GM21619 (cell line): ENCODE measurements around the gene WDHD1.
"Not testable (repeated sequence)": the region's sequence is repeated elsewhere in the genome, so short reads cannot be mapped to it uniquely, and the experiment has no call there.

Experiments used
- ATAC-seq: cut with Tn5 transposase; IDR thresholded peaks from one replicate; pipeline ENCODE4 v1.9.1; 2021; ENCODE audit not compliant: unreplicated experiment

The WDHD1 gene

GRCh38 chr14:55026793-55027561, at the start of gene WDHD1, which contains the start of gene SOCS4:
WDHD1 (minus strand) TSS chr14:55027099; CDS start chr14:55026787, 312 bp downstream.
SOCS4 (plus strand) TSS chr14:55027236; CDS start chr14:55043042, 15,806 bp downstream.
- peak; percentile 93 for ATAC-seq

- no peak for ATAC-seq
These were observed 48.8 kb upstream of the WDHD1 start for GRCh38 chr14:55075628-55076175.

GRCh38 chr14:55074662-55075061, 47.8 kb upstream of the WDHD1 start:
- ATAC-seq: peak; percentile 42

- no peak for ATAC-seq
These were observed 47.0 kb upstream of the WDHD1 start for GRCh38 chr14:55073856-55074255.

- ATAC-seq: peak; percentile 43
These were observed 45.2 kb upstream of the WDHD1 start for GRCh38 chr14:55071870-55072640.

DNA sequence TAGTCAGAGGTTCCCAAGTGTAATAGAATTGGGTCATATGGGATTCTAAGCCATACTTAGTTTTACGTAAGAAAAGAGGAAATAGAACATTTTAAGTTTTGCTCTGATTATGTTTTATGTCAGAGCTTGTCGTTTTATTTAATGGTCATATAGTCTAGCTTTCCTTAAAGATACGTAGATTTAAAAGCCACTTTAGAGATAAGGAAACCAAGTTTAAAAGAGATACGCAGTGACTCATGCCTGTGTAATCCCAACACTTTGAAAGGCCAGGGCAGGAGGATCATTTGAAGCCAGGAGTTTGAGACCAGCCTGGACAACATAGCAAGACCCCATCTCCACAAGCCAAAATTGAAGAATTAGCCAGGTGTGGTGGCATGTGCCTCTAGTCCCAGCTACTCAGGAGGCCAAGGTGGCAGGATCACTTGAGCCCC, 44.1 kb upstream of the WDHD1 start:
- no peak for ATAC-seq

GRCh38 chr14:55066223-55066622, 39.3 kb upstream of the WDHD1 start:
- no peak for ATAC-seq

DNA sequence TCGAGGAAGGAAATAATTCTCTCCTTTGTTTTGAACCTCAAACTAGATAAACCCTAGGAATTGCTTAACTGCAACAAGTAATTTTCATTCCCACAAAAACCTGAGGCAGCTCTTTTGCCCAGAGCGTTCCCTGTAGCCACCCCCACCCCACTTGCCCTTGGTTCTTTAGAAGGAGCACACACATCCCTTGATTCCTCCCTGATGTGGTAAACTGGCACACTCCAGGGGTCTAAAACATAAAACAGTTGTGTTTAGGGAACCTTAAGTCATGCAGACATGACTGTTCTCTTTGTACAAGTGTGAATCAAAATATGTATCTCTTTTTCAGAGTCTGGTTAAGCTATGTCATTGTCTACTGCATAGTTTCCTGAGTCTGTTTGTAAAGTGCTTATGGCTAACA, 38.5 kb upstream of the WDHD1 start:
- ATAC-seq: no peak

DNA sequence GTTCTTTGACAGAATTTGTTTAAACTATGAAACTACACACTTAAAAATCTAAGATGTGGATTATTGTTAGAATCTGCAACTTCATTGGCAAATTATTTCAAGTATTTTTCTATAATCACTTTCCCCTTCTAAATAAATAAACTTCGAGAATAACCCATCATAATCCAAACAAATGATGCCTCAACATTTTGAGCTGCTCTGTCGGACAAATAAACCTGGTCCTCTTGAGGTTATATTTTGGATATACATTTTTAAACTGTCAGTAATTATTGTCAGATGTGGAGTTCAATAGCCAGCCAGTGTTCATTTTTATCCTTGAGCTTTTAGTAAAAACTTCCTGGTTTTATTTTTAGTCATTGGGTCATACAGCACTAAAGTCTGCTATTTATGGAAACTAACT, 38.0 kb upstream of the WDHD1 start:
- ATAC-seq: not testable (repeated sequence)

- ATAC-seq: no peak
These were observed 35.8 kb upstream of the WDHD1 start for GRCh38 chr14:55062517-55063351.

DNA sequence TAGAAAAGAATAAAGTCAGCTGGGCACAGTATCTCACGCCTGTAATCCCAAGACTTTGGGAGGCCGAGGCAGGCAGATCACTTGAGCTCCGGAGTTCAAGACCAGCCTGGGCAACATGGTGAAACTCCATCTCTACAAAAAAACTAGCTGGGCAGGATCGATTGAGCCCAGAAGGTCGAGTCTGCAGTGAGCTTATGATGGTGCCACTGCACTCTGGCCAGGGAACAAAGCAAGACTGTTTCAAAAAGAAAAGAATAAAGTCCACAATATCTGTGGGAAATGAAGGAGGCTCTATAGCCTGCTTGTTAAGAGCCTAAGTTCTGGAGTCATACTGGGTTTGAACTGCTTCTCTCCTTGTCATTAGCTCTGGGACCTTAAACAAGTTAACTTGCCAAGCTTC, 32.4 kb upstream of the WDHD1 start:
- ATAC-seq: no peak

GRCh38 chr14:55057919-55058318, 31.0 kb upstream of the WDHD1 start:
- ATAC-seq: no peak

DNA sequence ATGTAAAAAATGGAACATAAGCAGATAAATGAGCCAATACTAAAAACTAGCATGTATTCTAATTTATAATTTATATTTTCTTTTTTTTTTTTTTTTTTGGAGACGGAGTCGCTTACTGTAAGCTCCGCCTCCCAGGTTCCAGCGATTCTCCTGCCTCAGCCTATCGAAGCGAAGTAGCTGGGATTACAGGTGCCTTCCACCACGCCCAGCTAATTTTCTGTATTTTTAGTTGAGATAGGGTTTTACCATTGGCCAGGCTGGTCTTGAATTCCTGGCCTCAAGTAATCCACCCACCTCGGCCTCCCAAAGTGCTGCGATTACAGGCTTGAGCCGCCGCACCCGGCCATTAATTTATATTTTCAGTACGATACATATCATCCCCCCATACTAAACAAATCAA, 27.2 kb upstream of the WDHD1 start:
- ATAC-seq: no peak

DNA sequence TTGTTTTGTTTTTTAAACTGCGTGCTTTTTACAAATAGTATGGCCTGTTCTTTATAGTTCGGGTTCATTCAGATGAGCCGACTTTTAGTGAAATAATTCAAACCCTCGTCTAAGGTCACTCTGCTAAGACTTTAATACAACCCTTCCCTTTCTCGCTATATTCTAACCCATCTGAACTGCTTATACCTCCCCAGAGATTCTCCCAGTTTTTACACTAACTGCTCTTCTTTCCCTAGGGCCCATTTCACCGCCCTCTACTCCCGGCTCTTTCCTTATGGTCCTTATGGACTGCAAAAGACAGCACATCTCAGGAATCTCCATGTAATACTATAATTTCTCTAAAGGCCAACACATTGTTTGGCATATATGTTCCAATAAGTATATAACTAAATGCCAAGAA, 26.6 kb upstream of the WDHD1 start:
- no peak for ATAC-seq

GRCh38 chr14:55053018-55053417, 26.1 kb upstream of the WDHD1 start:
- no peak for ATAC-seq

DNA sequence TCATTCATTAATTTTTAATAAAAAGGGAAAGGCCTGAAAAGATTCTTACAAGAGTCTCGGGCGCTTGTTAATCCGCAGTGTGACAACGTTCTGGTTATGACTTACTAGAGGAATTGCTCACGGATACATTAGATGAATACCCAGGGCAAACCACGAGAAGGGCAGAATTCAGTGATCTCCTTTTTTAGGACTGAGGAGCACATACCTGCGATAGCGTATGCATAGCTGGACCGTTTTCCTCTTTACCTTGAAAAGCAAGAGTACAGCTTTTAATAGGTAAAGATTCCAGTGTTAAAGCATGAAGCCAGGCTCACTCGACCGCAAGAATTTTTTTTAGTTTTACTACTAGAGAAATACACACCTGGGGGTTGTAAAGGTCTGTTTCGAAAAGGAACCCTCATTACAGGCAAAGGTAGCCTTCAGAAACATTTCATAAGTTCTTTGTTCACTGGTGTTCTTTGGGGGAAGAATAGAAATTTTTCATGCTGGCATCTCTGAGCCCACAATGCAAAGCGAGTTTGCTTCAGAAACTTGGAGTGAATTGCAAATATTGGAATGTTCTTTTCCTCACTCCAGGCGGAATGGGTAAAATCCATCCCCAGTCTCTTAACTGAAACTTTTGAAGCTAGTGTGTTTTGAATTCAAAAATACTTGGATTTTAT, 25.5 kb upstream of the WDHD1 start:
- ATAC-seq: peak; percentile 0

DNA sequence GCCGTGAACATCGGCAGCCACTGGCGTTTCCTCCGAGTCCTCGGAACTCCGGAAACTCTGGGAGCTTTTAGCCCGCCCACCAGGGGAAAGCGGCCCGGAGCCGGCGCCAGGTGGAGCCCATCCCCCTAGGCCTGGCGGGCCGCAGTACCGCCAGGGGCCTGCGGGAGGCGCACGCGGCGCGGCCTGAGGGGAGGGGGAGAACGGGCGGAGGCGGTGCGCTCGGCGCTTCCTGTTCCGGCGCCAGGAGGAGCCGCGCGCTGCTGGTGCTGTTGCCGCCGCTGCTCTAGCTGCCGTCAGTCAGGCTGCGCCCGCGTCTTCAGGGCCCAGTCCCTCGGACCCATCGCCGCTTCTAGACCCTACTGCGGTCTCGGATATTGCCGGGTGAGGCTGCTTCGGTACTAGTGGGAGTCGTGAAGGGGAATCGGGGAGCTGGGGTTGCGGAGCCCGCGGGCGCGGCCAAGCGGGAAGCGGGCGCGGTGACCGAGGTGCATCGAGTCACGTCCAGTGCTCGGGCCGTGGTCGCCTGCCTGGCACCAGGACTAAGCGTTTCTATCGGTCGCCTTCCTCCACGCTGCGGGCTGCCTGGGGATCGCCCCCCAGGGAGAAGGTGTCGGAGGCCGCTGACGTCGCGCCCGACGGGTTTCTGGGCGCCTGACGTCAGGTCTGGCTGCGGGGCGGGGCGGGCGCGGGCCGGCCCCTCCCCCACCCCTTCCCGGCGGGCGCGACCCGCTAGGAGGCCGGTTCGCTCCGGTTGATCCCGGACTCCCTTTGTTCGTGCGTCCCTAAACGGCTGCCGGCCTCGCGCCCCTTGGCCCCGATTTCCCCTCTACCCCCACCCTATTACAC, 24.7 kb upstream of the WDHD1 start, which contains the start of gene MAPK1IP1L:
TSS of gene MAPK1IP1L (plus strand) at position 225 of the 846 bp plus-strand sequence. CDS start 10,037 bp downstream, outside the sequence.
- ATAC-seq: peak; percentile 86

GRCh38 chr14:55051165-55051422, 24.2 kb upstream of the WDHD1 start:
- no peak for ATAC-seq

DNA sequence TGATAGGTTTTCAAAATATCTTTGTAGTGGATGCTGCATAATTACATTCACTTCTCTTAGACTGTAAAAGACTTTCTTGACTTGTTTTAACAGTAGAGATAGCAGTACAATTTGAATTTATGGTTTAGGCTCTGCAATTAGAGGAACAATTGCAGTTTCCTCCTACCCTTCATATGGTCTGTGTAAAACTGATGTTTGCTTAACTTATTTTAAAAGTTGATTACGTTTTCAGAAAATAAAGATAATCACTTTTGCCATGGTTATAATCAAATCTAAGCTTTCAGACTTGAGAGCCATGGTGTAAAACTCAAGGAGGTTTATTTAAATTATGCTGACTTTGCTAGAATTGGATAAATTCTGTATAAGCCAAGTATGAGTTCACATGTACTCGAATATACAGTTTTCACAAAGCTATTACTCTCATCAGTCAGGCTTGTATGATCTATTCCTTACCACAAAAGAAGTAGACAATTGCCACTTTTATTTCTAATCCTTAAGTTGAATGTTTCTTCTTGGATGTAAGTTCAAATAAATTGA, 22.1 kb upstream of the WDHD1 start:
- ATAC-seq: no peak
